ENCODE measurements around the gene GGTLC2. TPM values are rescaled to one million over a fixed set of nuclear protein-coding genes. Genes with fewer than 3 reads are reported as not detected.
"Not testable (repeated sequence)": the region's sequence is repeated elsewhere in the genome, so short reads cannot be mapped to it uniquely, and the experiment has no call there.

The GGTLC2 gene
- total RNA-seq, 1 donor from 2014 or later = not detected

DNA sequence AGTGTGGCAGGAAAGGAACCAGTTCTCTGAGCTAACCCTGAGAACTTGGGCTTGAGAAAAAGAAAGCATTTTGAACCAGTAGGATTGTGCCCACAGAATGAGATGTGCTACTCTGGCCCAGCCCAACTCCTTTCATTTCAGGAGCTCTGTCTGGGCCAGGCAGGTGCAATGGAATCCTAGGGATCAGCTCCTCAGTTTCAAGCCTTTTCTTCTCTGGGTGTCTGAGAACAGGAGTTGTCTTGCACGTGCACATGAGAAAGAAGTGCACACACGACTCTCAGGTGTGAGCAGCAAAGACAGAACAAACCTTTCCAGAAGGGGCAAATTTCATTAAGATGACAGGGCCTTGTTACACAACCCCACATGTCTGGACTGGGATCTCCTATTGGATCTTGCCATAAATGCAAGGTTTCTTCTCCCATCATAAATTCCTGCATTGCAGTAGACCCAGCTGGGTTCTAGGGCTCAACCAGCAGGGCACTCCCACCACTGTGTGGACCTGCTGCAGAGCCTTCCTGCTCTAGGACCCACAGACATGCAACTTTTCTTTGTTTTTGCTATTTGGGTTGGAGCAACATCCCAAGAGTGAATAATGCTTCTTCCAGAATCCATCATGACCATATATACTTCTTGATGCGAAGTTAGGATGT, 24.5 kb upstream of the GGTLC2 start:
- Mint-ChIP-seq H3K27ac (no peak overlapping the region), H3K36me3 (ENCODE audit: low read depth) (no peaks in the 10 kb centered on the region), H3K9me3 (peaks cover 3% of the 10 kb centered on the region), H3K4me3 (no peak overlapping the region), H3K4me1 (peaks cover 16% of the 10 kb centered on the region), H3K27me3 (no peaks in the 10 kb centered on the region)
- DNase-seq = no peak
- CTCF ChIA-PET = no interaction called here
- TF ChIP-seq, protein P1, sequence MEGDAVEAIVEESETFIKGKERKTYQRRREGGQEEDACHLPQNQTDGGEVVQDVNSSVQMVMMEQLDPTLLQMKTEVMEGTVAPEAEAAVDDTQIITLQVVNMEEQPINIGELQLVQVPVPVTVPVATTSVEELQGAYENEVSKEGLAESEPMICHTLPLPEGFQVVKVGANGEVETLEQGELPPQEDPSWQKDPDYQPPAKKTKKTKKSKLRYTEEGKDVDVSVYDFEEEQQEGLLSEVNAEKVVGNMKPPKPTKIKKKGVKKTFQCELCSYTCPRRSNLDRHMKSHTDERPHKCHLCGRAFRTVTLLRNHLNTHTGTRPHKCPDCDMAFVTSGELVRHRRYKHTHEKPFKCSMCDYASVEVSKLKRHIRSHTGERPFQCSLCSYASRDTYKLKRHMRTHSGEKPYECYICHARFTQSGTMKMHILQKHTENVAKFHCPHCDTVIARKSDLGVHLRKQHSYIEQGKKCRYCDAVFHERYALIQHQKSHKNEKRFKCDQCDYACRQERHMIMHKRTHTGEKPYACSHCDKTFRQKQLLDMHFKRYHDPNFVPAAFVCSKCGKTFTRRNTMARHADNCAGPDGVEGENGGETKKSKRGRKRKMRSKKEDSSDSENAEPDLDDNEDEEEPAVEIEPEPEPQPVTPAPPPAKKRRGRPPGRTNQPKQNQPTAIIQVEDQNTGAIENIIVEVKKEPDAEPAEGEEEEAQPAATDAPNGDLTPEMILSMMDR (IDR thresholded peaks at IDR 0.05) = no peak
- POLR2A ChIA-PET = no interaction called here
- intact Hi-C loops (cut with micrococcal nuclease) = no loop called here
- no peak for ATAC-seq (ENCODE audit: low read depth)

DNA sequence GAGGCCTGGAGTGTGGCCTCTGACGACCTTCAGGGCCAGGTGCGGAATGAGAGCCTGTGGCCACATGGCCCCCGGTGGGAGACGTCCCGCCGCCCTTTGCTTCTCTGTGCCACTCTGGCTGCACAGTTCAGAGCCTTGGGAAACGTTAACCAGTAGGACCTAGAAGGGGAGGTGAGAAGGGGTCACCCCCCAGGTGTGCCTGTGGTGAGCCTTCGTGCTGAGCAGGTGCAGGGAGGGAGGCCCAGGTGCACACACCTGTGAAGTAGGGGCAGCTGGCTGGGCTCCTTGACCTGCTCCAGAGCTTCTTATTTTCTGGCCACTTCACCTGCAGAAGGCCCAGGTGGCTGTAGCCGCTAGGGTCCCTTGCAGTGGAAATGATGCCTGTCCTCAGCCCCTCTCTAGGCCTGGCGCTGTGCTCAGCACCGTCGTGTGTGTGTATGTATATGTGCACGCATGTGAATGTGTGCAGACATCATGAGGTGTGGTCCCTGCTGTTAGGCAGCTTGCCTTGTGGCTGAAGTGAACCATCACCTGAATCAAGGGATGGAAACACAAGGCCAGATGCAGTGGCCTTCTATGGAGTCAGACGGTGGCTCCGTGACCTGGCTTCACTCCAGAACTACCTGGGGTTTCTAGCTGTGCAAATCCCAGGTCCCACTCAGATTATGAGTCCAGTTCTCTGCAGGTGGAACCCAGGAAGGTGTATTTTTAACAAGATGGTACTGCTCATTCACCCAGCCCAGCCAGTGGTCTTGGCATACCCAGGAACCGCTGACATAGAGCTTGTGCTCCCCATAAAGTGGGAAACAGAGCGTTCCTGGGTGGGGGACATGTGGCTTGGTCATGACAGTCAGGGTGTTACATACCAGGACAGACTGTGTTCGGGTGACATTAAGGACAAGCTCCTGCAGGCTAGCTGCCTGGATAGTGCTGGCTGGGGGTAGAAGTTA, 15.6 kb upstream of the GGTLC2 start:
- H3K4me3 Mint-ChIP-seq; ATAC-seq (ENCODE audit: low read depth); POLR2A ChIA-PET; DNase-seq; H3K27ac Mint-ChIP-seq; H3K4me1 Mint-ChIP-seq; intact Hi-C loops (cut with micrococcal nuclease); CTCF ChIA-PET; H3K9me3 Mint-ChIP-seq; H3K27me3 Mint-ChIP-seq; H3K36me3 Mint-ChIP-seq (ENCODE audit: low read depth): not testable (repeated sequence)

- H3K4me1 Mint-ChIP-seq; H3K9me3 Mint-ChIP-seq; H3K27me3 Mint-ChIP-seq; ATAC-seq (ENCODE audit: low read depth); intact Hi-C loops (cut with micrococcal nuclease); H3K4me3 Mint-ChIP-seq; H3K27ac Mint-ChIP-seq; POLR2A ChIA-PET; DNase-seq; H3K36me3 Mint-ChIP-seq (ENCODE audit: low read depth); CTCF ChIA-PET: not testable (repeated sequence)
Observed at GRCh38 chr22:22631223-22631652, 13.2 kb upstream of the GGTLC2 start.

GRCh38 chr22:22632226-22632625, 12.2 kb upstream of the GGTLC2 start:
- H3K4me1 Mint-ChIP-seq; CTCF ChIA-PET; H3K27ac Mint-ChIP-seq; H3K4me3 Mint-ChIP-seq; H3K9me3 Mint-ChIP-seq; H3K27me3 Mint-ChIP-seq; intact Hi-C loops (cut with micrococcal nuclease); DNase-seq; H3K36me3 Mint-ChIP-seq (ENCODE audit: low read depth); POLR2A ChIA-PET; ATAC-seq (ENCODE audit: low read depth): not testable (repeated sequence)

- DNase-seq; H3K36me3 Mint-ChIP-seq (ENCODE audit: low read depth); H3K27ac Mint-ChIP-seq; CTCF ChIA-PET; H3K4me1 Mint-ChIP-seq; POLR2A ChIA-PET; intact Hi-C loops (cut with micrococcal nuclease); ATAC-seq (ENCODE audit: low read depth); H3K4me3 Mint-ChIP-seq; H3K9me3 Mint-ChIP-seq; H3K27me3 Mint-ChIP-seq: not testable (repeated sequence)
Observed at GRCh38 chr22:22633533-22633932, 10.9 kb upstream of the GGTLC2 start.

GRCh38 chr22:22636260-22636659, 8.2 kb upstream of the GGTLC2 start:
- not testable (repeated sequence) for H3K9me3 Mint-ChIP-seq, H3K4me3 Mint-ChIP-seq

DNA sequence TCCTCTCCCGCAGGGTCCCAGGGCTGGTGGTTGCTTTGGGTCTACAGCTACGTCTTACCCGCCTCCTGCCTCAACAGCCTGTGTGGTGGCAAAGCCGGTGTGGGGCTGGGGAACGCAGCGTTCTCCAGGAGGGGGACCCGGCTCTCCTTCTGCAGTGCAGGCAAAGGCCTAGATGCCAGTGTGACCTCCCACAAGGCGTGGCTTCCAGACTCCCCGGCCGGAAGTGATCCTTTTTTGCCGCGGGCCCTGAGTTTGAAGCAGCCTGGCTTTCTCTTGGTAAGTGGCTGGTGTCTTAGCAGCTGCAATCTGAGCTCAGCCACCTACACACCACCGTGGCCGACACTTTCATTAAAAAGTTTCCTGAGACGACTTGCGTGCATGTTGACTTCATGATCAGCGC, 6.1 kb upstream of the GGTLC2 start:
- H3K36me3 Mint-ChIP-seq (ENCODE audit: low read depth); POLR2A ChIA-PET; intact Hi-C loops (cut with micrococcal nuclease); ATAC-seq (ENCODE audit: low read depth); H3K4me3 Mint-ChIP-seq; H3K27ac Mint-ChIP-seq; H3K27me3 Mint-ChIP-seq; DNase-seq; H3K9me3 Mint-ChIP-seq; CTCF ChIA-PET; H3K4me1 Mint-ChIP-seq: not testable (repeated sequence)

More at GRCh38 chr22:22636260-22636659, 8.2 kb upstream of the GGTLC2 start:
- H3K36me3 Mint-ChIP-seq (ENCODE audit: low read depth); CTCF ChIA-PET; H3K4me1 Mint-ChIP-seq; intact Hi-C loops (cut with micrococcal nuclease); POLR2A ChIA-PET; DNase-seq; H3K27me3 Mint-ChIP-seq; H3K27ac Mint-ChIP-seq; ATAC-seq (ENCODE audit: low read depth): not testable (repeated sequence)

- H3K36me3 Mint-ChIP-seq (ENCODE audit: low read depth); H3K4me3 Mint-ChIP-seq; DNase-seq; CTCF ChIA-PET; POLR2A ChIA-PET; ATAC-seq (ENCODE audit: low read depth); H3K27me3 Mint-ChIP-seq; H3K9me3 Mint-ChIP-seq; H3K27ac Mint-ChIP-seq; intact Hi-C loops (cut with micrococcal nuclease); H3K4me1 Mint-ChIP-seq: not testable (repeated sequence)
Observed at GRCh38 chr22:22642255-22642654, 2.2 kb upstream of the GGTLC2 start.

- H3K27me3 Mint-ChIP-seq; POLR2A ChIA-PET; H3K4me1 Mint-ChIP-seq; H3K4me3 Mint-ChIP-seq; H3K27ac Mint-ChIP-seq; H3K9me3 Mint-ChIP-seq; H3K36me3 Mint-ChIP-seq (ENCODE audit: low read depth); CTCF ChIA-PET; DNase-seq; ATAC-seq (ENCODE audit: low read depth); intact Hi-C loops (cut with micrococcal nuclease): not testable (repeated sequence)
Observed at GRCh38 chr22:22645969-22646368, 1.6 kb downstream of the GGTLC2 start.

DNA sequence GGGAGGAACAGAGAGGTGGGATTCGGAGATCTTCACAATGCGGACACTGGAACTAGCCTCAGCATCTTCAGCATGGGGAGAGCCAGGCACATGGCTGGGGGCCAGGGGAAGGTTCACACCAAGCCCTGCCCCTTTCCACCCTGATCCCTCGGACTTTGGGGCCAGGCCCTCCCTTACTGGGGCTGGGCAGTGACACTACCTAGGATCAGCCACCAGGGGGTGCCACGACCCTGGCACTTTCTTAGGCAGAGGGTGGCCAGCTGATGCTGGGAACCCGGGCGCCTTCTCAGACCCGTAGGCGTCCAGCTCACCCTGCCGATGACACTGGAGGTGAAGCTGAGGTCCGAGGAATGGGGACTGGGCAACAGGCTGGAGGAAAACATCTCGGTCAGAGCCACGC, 3.5 kb downstream of the GGTLC2 start:
- H3K9me3 Mint-ChIP-seq; CTCF ChIA-PET; H3K4me3 Mint-ChIP-seq; H3K27ac Mint-ChIP-seq; H3K27me3 Mint-ChIP-seq; ATAC-seq (ENCODE audit: low read depth); intact Hi-C loops (cut with micrococcal nuclease); POLR2A ChIA-PET; H3K36me3 Mint-ChIP-seq (ENCODE audit: low read depth): not testable (repeated sequence)
- peaks cover 12% of the 10 kb centered on the region for H3K4me1 Mint-ChIP-seq
- DNase-seq = peak; percentile 24

- H3K4me3 Mint-ChIP-seq; CTCF ChIA-PET; H3K36me3 Mint-ChIP-seq (ENCODE audit: low read depth); H3K27ac Mint-ChIP-seq; DNase-seq; H3K9me3 Mint-ChIP-seq; POLR2A ChIA-PET; H3K27me3 Mint-ChIP-seq; ATAC-seq (ENCODE audit: low read depth); intact Hi-C loops (cut with micrococcal nuclease): not testable (repeated sequence)
- peaks cover 18% of the 10 kb centered on the region for H3K4me1 Mint-ChIP-seq
Observed at GRCh38 chr22:22648863-22649536, 4.6 kb downstream of the GGTLC2 start.

All from activated B cell treated with CpG ODN at 0.5 μM for 24 hours (primary cell).